Activated CD4-positive, alpha-beta T cell treated with anti-CD3 and anti-CD28 coated beads for 1 hour (primary cell): ENCODE measurements around the gene RNF125.
"Not testable (repeated sequence)": the region's sequence is repeated elsewhere in the genome, so short reads cannot be mapped to it uniquely, and the experiment has no call there.

ENCODE experiments used
- DNase-seq: peaks from one replicate; pipeline ENCODE4 v3.0.0-alpha.2; 2020

The RNF125 gene

GRCh38 chr18:32026491-32027086, 8.0 kb downstream of the RNF125 start:
- no peak for DNase-seq

- no peak for DNase-seq
These were observed 10.9 kb downstream of the RNF125 start for GRCh38 chr18:32029558-32029957.

- DNase-seq: no peak
These were observed 14.0 kb downstream of the RNF125 start for GRCh38 chr18:32032609-32033008.

- DNase-seq: no peak
These were observed 18.0 kb downstream of the RNF125 start for GRCh38 chr18:32036506-32037180.

GRCh38 chr18:32037616-32038015, 19.0 kb downstream of the RNF125 start:
- DNase-seq: no peak

GRCh38 chr18:32040936-32041335, 22.3 kb downstream of the RNF125 start:
- DNase-seq: peak; percentile 31

GRCh38 chr18:32042337-32042736, 23.7 kb downstream of the RNF125 start:
- no peak for DNase-seq

GRCh38 chr18:32048507-32049091, 30.0 kb downstream of the RNF125 start:
- DNase-seq: no peak

- DNase-seq: no peak
These were observed 31.0 kb downstream of the RNF125 start for GRCh38 chr18:32049393-32050171.

- DNase-seq: no peak
These were observed 38.2 kb downstream of the RNF125 start for GRCh38 chr18:32056613-32057358.

GRCh38 chr18:32057624-32058165, 39.1 kb downstream of the RNF125 start:
- DNase-seq: no peak

GRCh38 chr18:32060026-32060425, 41.4 kb downstream of the RNF125 start:
- DNase-seq: no peak

GRCh38 chr18:32067375-32068167, 48.9 kb downstream of the RNF125 start:
- no peak for DNase-seq

- no peak for DNase-seq
These were observed 53.7 kb downstream of the RNF125 start for GRCh38 chr18:32072321-32072720.

GRCh38 chr18:32074206-32074605, 55.6 kb downstream of the RNF125 start:
- no peak for DNase-seq

- DNase-seq: no peak
These were observed 60.2 kb downstream of the RNF125 start for GRCh38 chr18:32078845-32079244.

GRCh38 chr18:32081881-32082280, 63.3 kb downstream of the RNF125 start:
- no peak for DNase-seq

GRCh38 chr18:32083781-32084180, 65.2 kb downstream of the RNF125 start:
- DNase-seq: no peak

GRCh38 chr18:32086881-32087280, 68.3 kb downstream of the RNF125 start:
- no peak for DNase-seq

GRCh38 chr18:32090831-32091230, 72.2 kb downstream of the RNF125 start:
- not testable (repeated sequence) for DNase-seq

- no peak for DNase-seq
These were observed 72.7 kb downstream of the RNF125 start for GRCh38 chr18:32091325-32091723.
